ENCODE results near the gene ALMS1.
"Not testable (repeated sequence)": the region's sequence is repeated elsewhere in the genome, so short reads cannot be mapped to it uniquely, and the experiment has no call there.

The ALMS1 gene

GRCh38 chr2:73404409-73404808, 18.8 kb downstream of the ALMS1 start:
- DNase-seq (ENCODE audit: low read depth in 2 of 2), result no peak

GRCh38 chr2:73406996-73407395, 21.4 kb downstream of the ALMS1 start:
- DNase-seq (ENCODE audit: low read depth in 2 of 2), result no peak

GRCh38 chr2:73408198-73408597, 22.6 kb downstream of the ALMS1 start:
- no peak for DNase-seq (ENCODE audit: low read depth in 2 of 2)

GRCh38 chr2:73414696-73415095, 29.1 kb downstream of the ALMS1 start:
- DNase-seq (ENCODE audit: low read depth in 2 of 2), result no peak

- no peak for DNase-seq (ENCODE audit: low read depth in 2 of 2)
Observed at GRCh38 chr2:73415906-73416305, 30.3 kb downstream of the ALMS1 start.

GRCh38 chr2:73418343-73418742, 32.7 kb downstream of the ALMS1 start:
- DNase-seq (ENCODE audit: low read depth in 2 of 2), result no peak

GRCh38 chr2:73423913-73424312, 38.3 kb downstream of the ALMS1 start:
- DNase-seq (ENCODE audit: low read depth in 2 of 2), result no peak

- DNase-seq (ENCODE audit: low read depth in 2 of 2), result no peak
Observed at GRCh38 chr2:73426176-73426575, 40.5 kb downstream of the ALMS1 start.

- DNase-seq (ENCODE audit: low read depth in 2 of 2), result no peak
Observed at GRCh38 chr2:73436019-73436418, 50.4 kb downstream of the ALMS1 start.

GRCh38 chr2:73444202-73444601, 58.6 kb downstream of the ALMS1 start:
- no peak for DNase-seq (ENCODE audit: low read depth in 2 of 2)

- no peak for DNase-seq (ENCODE audit: low read depth in 2 of 2)
Observed at GRCh38 chr2:73448856-73449255, 63.2 kb downstream of the ALMS1 start.

- DNase-seq (ENCODE audit: low read depth in 2 of 2), result no peak
Observed at GRCh38 chr2:73449404-73449803, 63.8 kb downstream of the ALMS1 start.

GRCh38 chr2:73451263-73451972, 65.8 kb downstream of the ALMS1 start:
- no peak for DNase-seq (ENCODE audit: low read depth in 2 of 2)

GRCh38 chr2:73457982-73458381, 72.3 kb downstream of the ALMS1 start:
- no peak for DNase-seq (ENCODE audit: low read depth in 2 of 2)

- not testable (repeated sequence) for DNase-seq (ENCODE audit: low read depth in 2 of 2)
Observed at GRCh38 chr2:73462388-73462787, 76.8 kb downstream of the ALMS1 start.

GRCh38 chr2:73468376-73468775, 82.7 kb downstream of the ALMS1 start:
- no peak for DNase-seq (ENCODE audit: low read depth in 2 of 2)

- DNase-seq (ENCODE audit: low read depth in 2 of 2), result not testable (repeated sequence)
Observed at GRCh38 chr2:73483874-73484273, 98.2 kb downstream of the ALMS1 start.

- DNase-seq (ENCODE audit: low read depth in 2 of 2), result no peak
Observed at GRCh38 chr2:73487112-73487657, 101.5 kb downstream of the ALMS1 start.

- no peak for DNase-seq (ENCODE audit: low read depth in 2 of 2)
Observed at GRCh38 chr2:73488079-73488478, 102.4 kb downstream of the ALMS1 start.

GRCh38 chr2:73489053-73489452, 103.4 kb downstream of the ALMS1 start:
- no peak for DNase-seq (ENCODE audit: low read depth in 2 of 2)

- DNase-seq (ENCODE audit: low read depth in 2 of 2), result no peak
Observed at GRCh38 chr2:73494031-73494430, 108.4 kb downstream of the ALMS1 start.

- no peak for DNase-seq (ENCODE audit: low read depth in 2 of 2)
Observed at GRCh38 chr2:73503992-73504570, 118.4 kb downstream of the ALMS1 start.

GRCh38 chr2:73504850-73505249, 119.2 kb downstream of the ALMS1 start:
- not testable (repeated sequence) for DNase-seq (ENCODE audit: low read depth in 2 of 2)
